ENCODE results near the gene NEUROG1. TPM values are rescaled to one million over a fixed set of nuclear protein-coding genes. Genes with fewer than 3 reads are reported as not detected.

The NEUROG1 gene
- total and polyA plus RNA-seq, 10 of the 15 experiments (the other 5 are each of a cell fraction or from before 2014, with no cell fraction given) = not detected

GRCh38 chr5:135570453-135570764 lies 34.6 kb upstream of the NEUROG1 start (continued):
- no peak for TF ChIP-seq ZBTB11 (CRISPR knock-in tag; IDR thresholded peaks at IDR 0.05)
- no peak for TF ChIP-seq USF2 (IDR thresholded peaks at IDR 0.05; ENCODE audit: borderline replicate concordance, low read depth, low read length)
- TF ChIP-seq YY1 (IDR thresholded peaks at IDR 0.05; ENCODE audit: low read depth, low read length) = no peak
- no peak for TF ChIP-seq MTA2 (IDR thresholded peaks at IDR 0.05; ENCODE audit: low read depth)
- TF ChIP-seq BMI1 (IDR thresholded peaks at IDR 0.05; ENCODE audit: borderline replicate concordance) = no peak
- TF ChIP-seq CHD2 (IDR thresholded peaks at IDR 0.05; ENCODE audit: borderline replicate concordance, low read depth, low read length) = no peak
- TF ChIP-seq TCF3 (IDR thresholded peaks at IDR 0.05; ENCODE audit: borderline replicate concordance, insufficient read depth, low read depth, low read length) = no peak
- TF ChIP-seq E2F8 (IDR thresholded peaks at IDR 0.05; ENCODE audit: low read depth, partially characterized antibody) = no peak
- no peak for TF ChIP-seq NR2F1 (conservative IDR thresholded peaks at IDR 0.05)

Measured in GM12878 (cell line).